PC-3 (cell line): ENCODE measurements around the gene FLNA. TPM values are rescaled to one million over a fixed set of nuclear protein-coding genes. Genes with fewer than 3 reads are reported as not detected.

Source experiments
- ATAC-seq: fragments of 200-7000 bp; cut with Tn5 transposase; 2 replicates; pipeline ENCODE4 v1.9.1; 2020; ENCODE audit warnings: mild to moderate bottlenecking, moderate library complexity
- BruUV-seq: library from RNA; stranded (reverse); fragments of 400-500 nt; replicated peaks from 2 replicates; lab custom pipeline; 2021; lab: Mats Ljungman, UMichigan
- CTCF ChIA-PET: fragments of 300-600 bp; sonication (Branson Sonifier 250); formaldehyde crosslinking; loops from one replicate; lab custom pipeline; 2022; ENCODE audit warnings: antibody characterized with exemption; lab: Charles Lee
- POLR2A ChIA-PET: fragments of 300-600 bp; sonication (Branson Sonifier 250); formaldehyde crosslinking; loops from one replicate; lab custom pipeline; 2022; ENCODE audit warnings: antibody characterized with exemption; ENCODE audit not compliant: unreplicated experiment; lab: Charles Lee
- DNase-seq: peaks from one replicate; pipeline ENCODE4 v3.0.0-alpha.2; 2015
- H2AFZ ChIP-seq: fragments of 300-600 bp; sonication (generic); 2 replicates; pipeline ENCODE4 v1.6.0; 2016; ENCODE audit warnings: antibody characterized with exemption, low read length
- H3F3A ChIP-seq: fragments of 300-600 bp; sonication (generic); one replicate; pipeline ENCODE4 v1.6.0; 2017; ENCODE audit warnings: antibody characterized with exemption, low read length, control low read depth, mild to moderate bottlenecking; ENCODE audit not compliant: unreplicated experiment
- H3K27ac ChIP-seq: fragments of 300-600 bp; sonication (generic); 2 replicates; pipeline ENCODE4 v1.5.1; 2016; ENCODE audit warnings: mild to moderate bottlenecking, low read length
- H3K27me3 ChIP-seq: fragments of 300-600 bp; sonication (generic); 2 replicates; pipeline ENCODE4 v1.6.1; 2016; ENCODE audit warnings: low read length, mixed read lengths
- H3K36me3 ChIP-seq: fragments of 300-600 bp; sonication (generic); 2 replicates; pipeline ENCODE4 v1.6.1; 2016; ENCODE audit warnings: low read depth, mixed run types, low read length, mixed read lengths
- H3K4me1 ChIP-seq: fragments of 300-600 bp; sonication (generic); 2 replicates; pipeline ENCODE4 v1.5.1; 2016; ENCODE audit warnings: low read length; ENCODE audit not compliant: insufficient read depth
- H3K4me2 ChIP-seq: fragments of 300-600 bp; sonication (generic); 2 replicates; pipeline ENCODE4 v1.6.0; 2016; ENCODE audit warnings: low read length
- H3K4me3 ChIP-seq: fragments of 300-600 bp; sonication (generic); 2 replicates; pipeline ENCODE4 v1.5.1; 2016; ENCODE audit warnings: mild to moderate bottlenecking, low read length, mixed read lengths
- H3K79me2 ChIP-seq: fragments of 300-600 bp; sonication (generic); 2 replicates; pipeline ENCODE4 v1.6.1; 2017; ENCODE audit warnings: low read length, mixed read lengths
- H3K9ac ChIP-seq: fragments of 300-600 bp; sonication (generic); 2 replicates; pipeline ENCODE4 v1.6.0; 2016; ENCODE audit warnings: mild to moderate bottlenecking, low read length
- H3K9me2 ChIP-seq: fragments of 300-600 bp; sonication (generic); replicated peaks from 2 replicates; pipeline ENCODE4 v1.6.1; 2016; ENCODE audit warnings: mixed run types, low read length, mixed read lengths
- H3K9me3 ChIP-seq: fragments of 300-600 bp; sonication (generic); 2 replicates; pipeline ENCODE4 v1.6.1; 2016; ENCODE audit warnings: low read length, mixed read lengths
- H4K20me1 ChIP-seq: fragments of 300-600 bp; sonication (generic); 2 replicates; pipeline ENCODE4 v1.6.1; 2016; ENCODE audit warnings: low read length, mixed read lengths
- EZH2 ChIP-seq: fragments of 300-600 bp; sonication (generic); IDR thresholded peaks from one replicate; pipeline ENCODE4 v1.6.1; 2017; ENCODE audit warnings: antibody characterized with exemption, mild to moderate bottlenecking, low read length; ENCODE audit not compliant: unreplicated experiment
- EZH2phosphoT487 ChIP-seq: fragments of 300-600 bp; sonication (generic); IDR thresholded peaks from 2 replicates; pipeline ENCODE4 v1.6.1; 2018; ENCODE audit warnings: mild to moderate bottlenecking, antibody characterized with exemption, low read length, borderline replicate concordance
- intact Hi-C: fragments of 100-400 bp; cut with micrococcal nuclease; formaldehyde crosslinking; loops from 2 replicates; pipeline ENCODE4 v1.9.0; 2023
- total RNA-seq: library from RNA; depleted of rRNA; stranded (reverse); fragments of >200 nt; gene quantifications from 2 replicates; pipeline ENCODE4 v1.2.3, GENCODE V29; 2014
- TF ChIP-seq, protein P1 (sequence below): fragments of 300-600 bp; sonication (generic); conservative IDR thresholded peaks from 2 replicates; pipeline ENCODE4 v1.5.1; 2017; ENCODE audit warnings: antibody characterized with exemption, low read depth, mild to moderate bottlenecking, low read length

Gene FLNA
- total RNA-seq, 1 experiment from 2014 or later, result 2,058 TPM

DNA sequence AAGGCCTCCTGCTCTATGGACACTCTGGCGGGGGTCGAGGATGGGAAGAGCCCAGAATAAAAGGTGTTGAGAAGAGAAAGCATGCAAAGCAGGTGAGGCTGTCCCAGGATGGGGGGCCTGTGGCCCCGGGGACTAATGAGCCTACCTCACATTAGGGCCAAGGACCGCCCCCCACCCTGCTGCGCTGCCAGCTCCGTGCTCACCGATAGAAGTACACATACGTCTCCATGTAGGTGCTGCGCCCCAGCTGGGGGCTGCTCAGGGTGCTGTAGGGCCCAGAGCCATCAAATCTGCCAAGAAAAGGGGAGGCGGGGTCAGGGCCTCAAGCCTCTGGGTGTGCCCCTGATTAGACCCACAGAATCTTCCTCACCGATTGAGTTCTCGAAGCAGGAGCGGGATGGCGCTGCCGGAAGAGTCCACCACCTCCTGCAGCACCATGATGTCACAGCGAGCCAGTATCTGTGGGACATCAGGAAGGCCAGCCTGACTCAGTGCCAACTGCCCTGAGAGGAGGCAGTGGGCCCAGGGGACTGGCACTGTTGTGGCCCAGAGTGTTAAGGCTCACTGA lies 30.3 kb upstream of the FLNA start:
- Histone ChIP-seq H3K9ac (no peak overlapping the region), H3K27me3 (no peaks in the 10 kb centered on the region), H2AFZ (no peak overlapping the region), H3K9me2 (no peaks in the 10 kb centered on the region), H3K4me3 (no peak overlapping the region), H3K36me3 (peaks cover 11% of the 10 kb centered on the region), H3K79me2 (peaks cover 19% of the 10 kb centered on the region), H3K4me1 (peaks cover 17% of the 10 kb centered on the region), H3K4me2 (no peak overlapping the region), H3K27ac (no peak overlapping the region), H4K20me1 (peaks cover 10% of the 10 kb centered on the region), H3F3A (peaks cover 18% of the 10 kb centered on the region), H3K9me3 (no peaks in the 10 kb centered on the region)
- CTCF ChIA-PET, result no interaction called here
- intact Hi-C loops, result no loop called here
- POLR2A ChIA-PET, result no interaction called here
- TF ChIP-seq EZH2phosphoT487 (no peak), EZH2 (no peak)
- TF ChIP-seq, protein P1, sequence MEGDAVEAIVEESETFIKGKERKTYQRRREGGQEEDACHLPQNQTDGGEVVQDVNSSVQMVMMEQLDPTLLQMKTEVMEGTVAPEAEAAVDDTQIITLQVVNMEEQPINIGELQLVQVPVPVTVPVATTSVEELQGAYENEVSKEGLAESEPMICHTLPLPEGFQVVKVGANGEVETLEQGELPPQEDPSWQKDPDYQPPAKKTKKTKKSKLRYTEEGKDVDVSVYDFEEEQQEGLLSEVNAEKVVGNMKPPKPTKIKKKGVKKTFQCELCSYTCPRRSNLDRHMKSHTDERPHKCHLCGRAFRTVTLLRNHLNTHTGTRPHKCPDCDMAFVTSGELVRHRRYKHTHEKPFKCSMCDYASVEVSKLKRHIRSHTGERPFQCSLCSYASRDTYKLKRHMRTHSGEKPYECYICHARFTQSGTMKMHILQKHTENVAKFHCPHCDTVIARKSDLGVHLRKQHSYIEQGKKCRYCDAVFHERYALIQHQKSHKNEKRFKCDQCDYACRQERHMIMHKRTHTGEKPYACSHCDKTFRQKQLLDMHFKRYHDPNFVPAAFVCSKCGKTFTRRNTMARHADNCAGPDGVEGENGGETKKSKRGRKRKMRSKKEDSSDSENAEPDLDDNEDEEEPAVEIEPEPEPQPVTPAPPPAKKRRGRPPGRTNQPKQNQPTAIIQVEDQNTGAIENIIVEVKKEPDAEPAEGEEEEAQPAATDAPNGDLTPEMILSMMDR, result no peak
- ATAC-seq (no peak), DNase-seq (no peak)
- no TSS peak for BruUV-seq

DNA sequence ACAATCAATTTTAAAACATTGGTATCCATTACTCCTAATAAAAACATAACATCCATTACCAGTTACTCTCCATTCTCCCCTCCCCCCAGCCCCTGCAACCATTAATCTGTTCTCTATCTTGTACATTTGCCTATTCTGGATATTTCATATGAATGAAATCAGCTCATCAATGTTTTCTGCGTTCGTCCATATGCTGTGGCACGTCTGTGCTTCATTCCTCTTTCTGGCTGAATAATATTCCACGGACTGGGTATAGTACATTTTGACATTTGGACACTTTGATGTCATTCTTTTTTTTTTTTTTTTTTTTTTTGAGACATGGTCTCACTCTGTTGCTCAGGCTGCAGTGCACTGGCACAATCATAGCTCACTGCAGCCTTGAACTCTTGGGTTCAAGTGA lies 29.4 kb upstream of the FLNA start:
- TF ChIP-seq EZH2 (no peak), EZH2phosphoT487 (no peak)
- TF ChIP-seq, protein P1, result no peak
- Histone ChIP-seq H3F3A (peaks cover 22% of the 10 kb centered on the region), H4K20me1 (peaks cover 18% of the 10 kb centered on the region), H3K9me3 (no peaks in the 10 kb centered on the region), H3K4me2 (no peak overlapping the region), H3K4me1 (peaks cover 15% of the 10 kb centered on the region; the same call in 1 of the 2 replicates), H2AFZ (no peak overlapping the region), H3K9ac (no peak overlapping the region), H3K4me3 (no peak overlapping the region), H3K36me3 (peaks cover 19% of the 10 kb centered on the region), H3K79me2 (peaks cover 23% of the 10 kb centered on the region), H3K9me2 (no peaks in the 10 kb centered on the region), H3K27ac (no peak overlapping the region), H3K27me3 (no peaks in the 10 kb centered on the region)
- no peak for ATAC-seq
- CTCF ChIA-PET, result no interaction called here
- POLR2A ChIA-PET, result no interaction called here
- no TSS peak for BruUV-seq
- intact Hi-C loops, result no loop called here
- DNase-seq, result no peak

DNA sequence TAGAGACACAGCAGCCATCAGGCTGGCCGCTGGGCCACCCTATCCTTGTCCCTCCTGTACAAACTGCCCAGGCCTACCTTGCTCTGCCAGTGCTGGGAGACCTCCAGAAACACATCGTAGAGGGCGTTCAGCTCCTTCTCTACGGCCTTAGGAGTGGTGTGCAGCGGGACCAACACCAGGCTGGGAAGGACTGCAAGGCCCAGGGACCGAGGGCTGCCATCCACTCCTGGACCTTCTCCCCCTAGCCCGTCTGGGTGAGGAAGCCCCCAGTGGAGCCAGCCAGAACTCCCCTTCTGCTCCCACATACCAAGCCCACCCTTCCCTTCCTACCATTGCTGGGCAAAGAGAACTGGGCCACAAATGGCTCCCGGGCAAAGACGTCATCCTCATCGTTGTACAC lies 28.8 kb upstream of the FLNA start:
- CTCF ChIA-PET, result no interaction called here
- no peak overlapping the region for H3K9ac ChIP-seq
- no peak overlapping the region for H3K4me2 ChIP-seq
- H3K27ac ChIP-seq, result no peak overlapping the region
- ATAC-seq (no peak), DNase-seq (no peak)
- H3F3A ChIP-seq, result peaks cover 22% of the 10 kb centered on the region
- H4K20me1 ChIP-seq, result peaks cover 24% of the 10 kb centered on the region
- TF ChIP-seq, protein P1, result no peak
- no peak for TF ChIP-seq EZH2
- TF ChIP-seq EZH2phosphoT487, result no peak
- no peak overlapping the region for H2AFZ ChIP-seq
- peaks cover 25% of the 10 kb centered on the region for H3K36me3 ChIP-seq
- intact Hi-C loops, result no loop called here
- no peaks in the 10 kb centered on the region for H3K9me2 ChIP-seq
- H3K4me1 ChIP-seq, result peaks cover 9% of the 10 kb centered on the region; the same call in 1 of the 2 replicates
- BruUV-seq, result no TSS peak
- H3K4me3 ChIP-seq, result no peak overlapping the region
- POLR2A ChIA-PET, result no interaction called here
- H3K79me2 ChIP-seq, result peaks cover 23% of the 10 kb centered on the region
- H3K27me3 ChIP-seq, result no peaks in the 10 kb centered on the region
- no peaks in the 10 kb centered on the region for H3K9me3 ChIP-seq
